Calu3 (cell line): ENCODE results near the gene THRSP. TPM values are rescaled to one million over a fixed set of nuclear protein-coding genes. Genes with fewer than 3 reads are reported as not detected.

Experiments used
- BruUV-seq: library from RNA; stranded (reverse); fragments of 400-500 nt; replicated peaks from 2 replicates; lab custom pipeline; 2021; lab: Mats Ljungman, UMichigan
- CTCF ChIA-PET: fragments of 300-600 bp; sonication (Branson Sonifier 250); formaldehyde crosslinking; loops from one replicate; lab custom pipeline; 2022; ENCODE audit warnings: antibody characterized with exemption; lab: Charles Lee
- DNase-seq: peaks from one replicate; pipeline ENCODE4 v3.0.0; 2022
- H3K27ac Mint-ChIP-seq: one replicate; pipeline ENCODE4 v1.8.0; 2022; ENCODE audit warnings: mixed read lengths; ENCODE audit not compliant: unreplicated experiment
- H3K27me3 Mint-ChIP-seq: one replicate; pipeline ENCODE4 v1.8.0; 2022; ENCODE audit warnings: mixed read lengths; ENCODE audit not compliant: unreplicated experiment
- H3K36me3 Mint-ChIP-seq: one replicate; pipeline ENCODE4 v1.8.0; 2022; ENCODE audit warnings: mild to moderate bottlenecking, moderate library complexity, mixed read lengths; ENCODE audit not compliant: insufficient read depth, unreplicated experiment
- H3K4me1 Mint-ChIP-seq: one replicate; pipeline ENCODE4 v1.8.0; 2022; ENCODE audit warnings: mild to moderate bottlenecking, low read depth, mixed read lengths; ENCODE audit not compliant: unreplicated experiment
- H3K4me3 Mint-ChIP-seq: one replicate; pipeline ENCODE4 v1.8.0; 2022; ENCODE audit warnings: mild to moderate bottlenecking, low read depth, moderate library complexity, mixed read lengths; ENCODE audit not compliant: unreplicated experiment
- H3K9me3 Mint-ChIP-seq: one replicate; pipeline ENCODE4 v1.8.0; 2022; ENCODE audit warnings: low read depth, mixed read lengths; ENCODE audit not compliant: unreplicated experiment
- CTCF ChIP-seq: fragments of 200-600 bp; IDR thresholded peaks from one replicate; pipeline ENCODE4 v1.8.0; 2022; ENCODE audit warnings: antibody characterized with exemption; ENCODE audit not compliant: unreplicated experiment
- intact Hi-C: fragments of 100-400 bp; cut with micrococcal nuclease; formaldehyde crosslinking; loops from one replicate; pipeline ENCODE4 v1.10.0; 2022; ENCODE audit not compliant: unreplicated experiment
- total RNA-seq: library from RNA; stranded (reverse); gene quantifications from 2 replicates; pipeline ENCODE4 v1.2.3, GENCODE V29; 2022

Gene THRSP
- total RNA-seq, 1 experiment from 2014 or later: not detected

GRCh38 chr11:78078218-78079167, 14.8 kb downstream of the THRSP start:
- no peaks in the 10 kb centered on the region for H3K27me3 Mint-ChIP-seq
- CTCF ChIA-PET: interaction anchor here (0.6 to 0.8 kb wide), 3 partner anchors 61 to 274 kb away, joined by 3 to 4 read pairs (median 3); partner anchors contain the start of gene ALG8
- no peak for DNase-seq
- H3K36me3 Mint-ChIP-seq: peaks cover 52% of the 10 kb centered on the region
- peaks cover 55% of the 10 kb centered on the region for H3K4me1 Mint-ChIP-seq
- peaks cover 2% of the 10 kb centered on the region for H3K9me3 Mint-ChIP-seq
- no peak for TF ChIP-seq CTCF
- BruUV-seq: no TSS peak
- intact Hi-C loops: no loop called here
- H3K27ac Mint-ChIP-seq: peak overlapping the region; percentile 87
- no peak overlapping the region for H3K4me3 Mint-ChIP-seq

DNA sequence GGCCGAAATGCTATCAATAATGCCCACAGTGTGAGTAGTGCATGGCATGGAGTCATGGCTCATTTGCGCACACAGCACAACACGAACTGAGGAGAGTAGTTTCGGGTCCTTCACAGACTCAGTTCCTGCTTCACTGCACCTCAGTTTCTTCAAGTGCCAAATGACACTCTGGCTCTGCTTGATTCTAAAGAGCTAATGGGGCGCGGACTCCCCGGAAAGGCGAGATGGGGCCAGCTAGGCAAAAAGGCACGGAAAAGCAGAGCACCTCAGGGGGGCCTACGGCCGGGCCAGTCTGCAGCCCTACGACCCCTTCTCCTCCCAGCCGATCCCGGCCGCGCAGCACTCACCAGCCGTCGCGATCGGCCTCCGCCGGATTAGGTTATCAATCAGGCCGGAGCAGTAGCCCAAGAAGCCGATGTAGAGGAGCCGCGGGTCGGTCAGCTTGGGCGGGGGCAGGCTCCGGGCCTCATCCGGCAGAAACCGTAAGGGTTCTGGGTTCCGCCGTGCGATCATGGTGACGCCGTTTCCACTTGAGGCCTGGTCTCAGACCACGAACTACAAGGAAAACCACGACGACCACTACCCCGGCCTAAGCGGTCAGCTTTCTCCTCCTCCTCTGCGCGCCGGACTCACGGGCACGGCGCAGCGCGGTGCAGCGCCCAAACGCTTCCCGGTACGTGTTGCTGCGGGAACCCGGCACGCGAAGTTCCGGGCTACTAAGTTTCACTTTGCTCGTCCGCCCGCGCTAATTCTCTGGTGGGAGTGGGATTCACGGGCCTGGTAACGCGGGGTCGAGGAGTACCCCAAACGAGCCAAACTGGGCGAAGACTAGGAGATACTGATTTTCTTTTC, 15.8 kb downstream of the THRSP start, which contains the start of gene NDUFC2:
Gene NDUFC2 (minus strand): TSS at position 631 of the 852 bp plus-strand sequence. CDS start 118 bp downstream, at position 513.
- peak; percentile 78 for DNase-seq
- peaks cover 52% of the 10 kb centered on the region for H3K36me3 Mint-ChIP-seq

DNA sequence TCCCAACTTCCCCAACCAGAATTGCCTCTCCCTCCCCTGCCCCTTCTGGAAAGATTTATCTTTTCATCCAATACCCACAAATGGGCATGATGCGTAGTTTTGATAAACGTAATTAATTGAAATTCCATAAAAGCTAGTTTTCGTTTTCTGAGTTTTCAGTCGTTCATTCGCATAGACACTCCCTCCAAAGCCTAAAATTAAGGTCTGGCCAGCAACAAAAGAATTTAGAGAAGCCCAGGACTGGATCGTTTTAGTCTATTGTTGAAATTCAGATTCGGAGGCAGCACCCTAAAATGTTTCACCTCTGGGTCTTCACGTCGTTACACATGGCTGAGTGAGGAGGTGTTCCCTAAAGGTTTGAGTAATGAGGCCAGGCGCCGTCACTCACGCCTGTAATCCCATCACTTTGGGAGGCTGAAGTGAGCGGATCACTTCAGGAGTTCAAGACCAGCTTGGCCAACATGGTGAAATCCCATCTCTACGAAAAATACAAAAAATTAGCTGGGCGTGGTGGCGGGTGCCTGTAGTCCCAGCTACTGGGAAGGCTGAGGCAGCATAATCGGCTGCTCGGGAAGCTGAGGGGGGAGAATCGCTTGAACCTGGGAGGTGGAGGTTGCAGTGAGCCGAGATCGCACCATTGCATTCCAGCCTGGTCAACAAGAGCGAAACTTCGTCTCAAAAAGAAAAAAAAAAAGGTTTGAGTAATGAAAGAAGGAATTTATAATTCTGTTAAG, 16.6 kb downstream of the THRSP start:
- DNase-seq: no peak
- Mint-ChIP-seq H3K4me1 (peaks cover 46% of the 10 kb centered on the region), H3K9me3 (peaks cover 2% of the 10 kb centered on the region), H3K27ac (peak overlapping the region; percentile 87), H3K36me3 (peaks cover 52% of the 10 kb centered on the region), H3K27me3 (no peaks in the 10 kb centered on the region), H3K4me3 (no peak overlapping the region)
- no TSS peak for BruUV-seq
- intact Hi-C loops: no loop called here
- CTCF ChIA-PET: interaction anchor here (0.6 kb wide), 1 partner anchor 108 kb away, joined by 3 read pairs; the partner anchor contains the start of gene KCTD21
- no peak for TF ChIP-seq CTCF

More for the DNA sequence above, 15.8 kb downstream of the THRSP start, which contains the start of gene NDUFC2:
- TF ChIP-seq CTCF: no peak
- TSS peak; percentile 73 for BruUV-seq
- intact Hi-C loops: no loop called here
- CTCF ChIA-PET: interaction anchor here (0.6 to 0.8 kb wide), 3 partner anchors 60 to 273 kb away, joined by 3 to 4 read pairs (median 3); partner anchors contain the start of gene ALG8
- Mint-ChIP-seq H3K4me3 (no peak within 1 kb of the TSS), H3K4me1 (peaks cover 54% of the 10 kb centered on the region), H3K27me3 (no peaks in the 10 kb centered on the region), H3K9me3 (peaks cover 2% of the 10 kb centered on the region), H3K27ac (peak within 1 kb of the TSS; percentile 87)
